ENCODE results near the gene LAMC1. TPM values are rescaled to one million over a fixed set of nuclear protein-coding genes. Genes with fewer than 3 reads are reported as not detected.

Gene LAMC1
- total and polyA plus RNA-seq, 12 donors: 22.1 to 160 (median 115) TPM

DNA sequence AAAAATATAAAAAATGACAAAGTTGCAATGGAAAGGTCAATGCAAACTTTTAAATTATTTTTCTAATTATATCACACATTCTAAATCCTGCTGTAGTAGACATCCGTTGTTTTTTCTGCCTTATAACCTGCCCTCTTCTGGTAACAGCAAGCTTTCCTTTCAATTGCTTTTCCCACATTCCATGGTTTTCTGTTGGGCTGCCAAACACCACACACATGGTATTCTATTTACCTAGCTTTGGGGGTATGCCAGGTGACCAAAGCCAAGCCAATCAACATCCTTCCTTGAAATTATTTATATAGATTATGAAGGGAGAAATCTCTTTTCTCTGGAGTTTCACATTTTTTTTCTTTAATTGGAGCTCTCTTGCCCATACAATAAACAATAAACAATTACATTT lies 3.4 kb upstream of the LAMC1 start:
- ATAC-seq (no peak), DNase-seq (no peak)
- TF ChIP-seq, protein P1, sequence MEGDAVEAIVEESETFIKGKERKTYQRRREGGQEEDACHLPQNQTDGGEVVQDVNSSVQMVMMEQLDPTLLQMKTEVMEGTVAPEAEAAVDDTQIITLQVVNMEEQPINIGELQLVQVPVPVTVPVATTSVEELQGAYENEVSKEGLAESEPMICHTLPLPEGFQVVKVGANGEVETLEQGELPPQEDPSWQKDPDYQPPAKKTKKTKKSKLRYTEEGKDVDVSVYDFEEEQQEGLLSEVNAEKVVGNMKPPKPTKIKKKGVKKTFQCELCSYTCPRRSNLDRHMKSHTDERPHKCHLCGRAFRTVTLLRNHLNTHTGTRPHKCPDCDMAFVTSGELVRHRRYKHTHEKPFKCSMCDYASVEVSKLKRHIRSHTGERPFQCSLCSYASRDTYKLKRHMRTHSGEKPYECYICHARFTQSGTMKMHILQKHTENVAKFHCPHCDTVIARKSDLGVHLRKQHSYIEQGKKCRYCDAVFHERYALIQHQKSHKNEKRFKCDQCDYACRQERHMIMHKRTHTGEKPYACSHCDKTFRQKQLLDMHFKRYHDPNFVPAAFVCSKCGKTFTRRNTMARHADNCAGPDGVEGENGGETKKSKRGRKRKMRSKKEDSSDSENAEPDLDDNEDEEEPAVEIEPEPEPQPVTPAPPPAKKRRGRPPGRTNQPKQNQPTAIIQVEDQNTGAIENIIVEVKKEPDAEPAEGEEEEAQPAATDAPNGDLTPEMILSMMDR (IDR thresholded peaks at IDR 0.05): peak in 5 of 9 donors; percentile 18 to 44 (median 29)
- Histone ChIP-seq H3K4me3 (no peak overlapping the region), H3K9me3 (no peaks in the 10 kb centered on the region), H3K27ac (peak overlapping the region in 4 of 10 donors; percentile 17 to 41 (median 35)), H3K27me3 (peaks cover 0 to 19% (median 0%) of the 10 kb centered on the region in 7 donors), H3K4me1 (peaks cover 0 to 31% (median 20%) of the 10 kb centered on the region in 9 donors), H3K36me3 (no peaks in the 10 kb centered on the region)
- intact Hi-C loops (cut with DNase I): loop anchor here (2.0 to 10.0 kb wide), 11 partner anchors 55 to 215 kb away; no protein-coding TSS in a partner anchor
- 27 to 38% methylated on average over 1 of the region's 1 CpG for WGBS, 2 donors

DNA sequence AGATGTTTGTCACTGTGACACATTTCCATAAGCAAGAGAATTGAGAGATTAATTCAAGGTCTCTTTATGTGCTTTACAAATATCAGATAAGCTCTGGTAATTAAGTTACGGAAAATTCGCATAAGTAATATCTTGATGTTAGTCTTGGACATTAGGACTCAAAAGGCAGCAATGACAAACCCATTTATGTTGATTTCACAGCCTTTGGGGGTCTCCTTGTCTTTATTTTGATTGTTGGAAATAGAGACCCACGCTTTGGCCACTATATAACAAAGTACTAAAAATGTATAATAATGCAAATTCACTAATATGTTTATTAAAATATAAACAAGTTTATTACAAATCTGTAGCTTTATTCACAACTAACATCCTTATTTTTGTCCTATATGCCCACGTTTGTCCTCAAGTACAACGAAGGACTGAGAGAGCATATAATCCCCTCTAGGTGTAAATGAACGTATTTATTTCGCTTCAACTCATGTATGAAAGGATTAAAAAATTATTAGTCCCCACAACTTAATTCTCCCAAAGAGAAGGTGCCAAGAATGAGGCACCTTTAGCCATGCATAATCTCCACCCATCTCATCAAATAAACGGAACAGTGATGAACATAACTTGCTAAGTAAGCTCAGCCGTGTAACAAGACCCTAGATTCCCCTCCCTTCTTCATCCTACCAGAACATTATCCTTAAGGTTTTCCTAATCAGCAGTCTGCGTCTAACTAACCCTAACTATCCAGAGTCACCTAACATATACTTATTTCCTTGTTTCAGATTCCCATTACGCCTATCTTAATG lies 1.6 kb upstream of the LAMC1 start:
- H3K4me1 ChIP-seq: peaks cover 3 to 49% (median 38%) of the 10 kb centered on the region in 9 donors
- intact Hi-C loops (cut with DNase I): loop anchor here in 9 of 10 donors (2.0 to 10.0 kb wide), 12 partner anchors 19 to 213 kb away; no protein-coding TSS in a partner anchor
- H3K36me3 ChIP-seq: no peaks in the 10 kb centered on the region
- TF ChIP-seq, protein P1 (IDR thresholded peaks at IDR 0.05): no peak
- H3K4me3 ChIP-seq: peak overlapping the region in 9 of 10 donors; percentile 70 to 98 (median 85)
- H3K27me3 ChIP-seq: peaks cover 0 to 19% (median 0%) of the 10 kb centered on the region in 7 donors
- peak overlapping the region; percentile 99 to 100 (median 100) for H3K27ac ChIP-seq
- 60 to 70% methylated on average over 11 of the region's 11 CpGs for WGBS, 2 donors
- ATAC-seq: no peak
- H3K9me3 ChIP-seq: no peaks in the 10 kb centered on the region
- DNase-seq: no peak

DNA sequence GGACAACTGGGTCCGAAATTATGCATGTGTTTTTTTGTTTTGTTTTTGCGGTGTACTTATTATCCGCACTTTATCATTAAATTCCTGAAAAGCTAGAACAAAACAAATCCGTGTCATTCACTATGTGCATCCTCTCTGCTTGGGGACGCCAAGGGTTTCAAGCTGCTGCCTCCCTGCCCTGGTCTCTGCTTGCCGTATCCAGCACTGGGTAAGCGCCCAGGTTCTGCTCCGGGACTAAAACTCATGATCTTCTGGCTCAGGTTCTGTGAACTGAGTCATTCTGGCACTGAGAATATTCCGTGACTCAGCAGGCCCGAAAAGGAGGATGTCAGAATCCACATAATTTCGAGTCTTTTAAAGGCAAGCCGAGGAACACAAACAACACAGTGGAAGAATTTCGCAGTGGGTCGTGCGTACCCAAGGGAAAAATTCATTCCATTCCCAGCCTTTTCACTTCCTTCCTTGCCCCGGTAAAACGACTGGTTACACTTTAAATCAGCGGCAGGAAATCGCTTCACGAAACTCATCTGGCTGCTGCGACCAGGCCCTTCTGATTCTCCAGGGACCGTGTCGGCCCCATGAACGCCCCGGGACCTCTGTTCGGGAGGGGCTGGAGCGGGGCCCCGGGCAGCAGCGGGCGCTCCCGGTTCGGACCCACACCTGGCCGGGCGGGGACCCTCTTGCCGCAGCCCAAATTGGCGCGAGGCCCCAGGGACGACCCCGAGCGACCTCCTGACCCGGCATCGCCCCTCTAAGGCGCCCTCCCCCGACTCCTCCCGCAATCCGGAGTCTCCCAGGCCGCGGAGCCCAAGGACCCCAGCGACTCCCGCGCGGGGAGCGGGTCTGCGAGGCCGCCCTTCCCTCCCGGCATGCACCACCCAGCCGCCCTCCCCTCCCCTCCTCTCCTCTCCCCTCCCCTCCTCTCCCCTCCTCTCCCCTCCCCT lies 746 bp upstream of the LAMC1 start:
- TF ChIP-seq, protein P1 (IDR thresholded peaks at IDR 0.05): no peak
- Histone ChIP-seq H3K36me3 (no peaks in the 10 kb centered on the region), H3K4me1 (peaks cover 3 to 58% (median 47%) of the 10 kb centered on the region in 9 donors), H3K9me3 (no peaks in the 10 kb centered on the region), H3K27me3 (peaks cover 0 to 19% (median 0%) of the 10 kb centered on the region in 7 donors), H3K27ac (peak overlapping the region; percentile 99 to 100 (median 100)), H3K4me3 (peak overlapping the region; percentile 70 to 98 (median 83))
- intact Hi-C loops (cut with DNase I): loop anchor here in 9 of 10 donors (2.0 to 10.0 kb wide), 12 partner anchors 20 to 212 kb away; no protein-coding TSS in a partner anchor
- DNase-seq (peak; percentile 73 to 93), ATAC-seq (peak; percentile 66 to 90 (median 86))
- 1% methylated on average over 54 to 56 of the region's 57 CpGs for WGBS, 2 donors
